SK-N-SH (cell line): Measurements from ENCODE around the gene EML5. TPM values are rescaled to one million over a fixed set of nuclear protein-coding genes. Genes with fewer than 3 reads are reported as not detected.

Experiments used
- CTCF ChIA-PET: fragments of 300-600, 350-600 bp; formaldehyde crosslinking; extraction: SDS; loops from one replicate; lab custom pipeline; 2021; lab: Yijun Ruan, JAX
- POLR2A ChIA-PET: fragments of 350-600 bp; sonication (Branson Sonifier 250); formaldehyde crosslinking; extraction: SDS; loops from one replicate; lab custom pipeline; 2020; ENCODE audit warnings: antibody characterized with exemption, inconsistent platforms; lab: Yijun Ruan, JAX
- DNase-seq: peaks from one replicate; pipeline ENCODE4 v3.0.0; 2012
- H2AFZ ChIP-seq: fragments of 200-600 bp; sonication (generic); 2 replicates; pipeline ENCODE4 v1.8.1; 2016; ENCODE audit warnings: antibody characterized with exemption, mild to moderate bottlenecking, low read depth
- H3F3A ChIP-seq: fragments of 200-600 bp; sonication (generic); replicated peaks from 2 replicates; pipeline ENCODE3; 2016; ENCODE audit warnings: antibody characterized with exemption, mild to moderate bottlenecking; ENCODE audit not compliant: insufficient read depth
- H3K27ac ChIP-seq, 2 experiments: fragments of 200-500 bp in 1 of 2; fragments of 200-600 bp in 1 of 2; sonication (Bioruptor generic) in 1 of 2; sonication (generic), shearing (Covaris generic) in 1 of 2; 2 replicates each; pipeline versions ENCODE4 v1.5.1 to v1.6.1; 2014 to 2016; ENCODE audit warnings: low read depth in 2 of 2, inconsistent platforms in 1 of 2, low read length in 1 of 2, mild to moderate bottlenecking in 1 of 2, mixed read lengths in 1 of 2
- H3K27me3 ChIP-seq: fragments of 200-600 bp; sonication (generic), shearing (Covaris generic); 2 replicates; pipeline ENCODE4 v1.6.1; 2016; ENCODE audit warnings: mixed run types; ENCODE audit not compliant: insufficient read depth
- H3K36me3 ChIP-seq, 2 experiments: fragments of 200-500 bp in 1 of 2; fragments of 200-600 bp in 1 of 2; sonication (Bioruptor generic) in 1 of 2; sonication (generic) in 1 of 2; replicated peaks in 1 of 2; 2 replicates each; pipeline versions ENCODE3 to v1.5.1; 2014 to 2016; ENCODE audit warnings: low read length in 1 of 2, mild to moderate bottlenecking in 1 of 2; ENCODE audit not compliant: insufficient read depth in 2 of 2, control insufficient read depth in 1 of 2
- H3K4me1 ChIP-seq, 2 experiments: fragments of 200-500 bp in 1 of 2; fragments of 200-600 bp in 1 of 2; sonication (Bioruptor generic) in 1 of 2; sonication (generic), shearing (Covaris generic) in 1 of 2; 2 replicates each; pipeline versions ENCODE4 v1.5.1 to v1.6.1; 2014 to 2016; ENCODE audit warnings: low read depth in 1 of 2, low read length in 1 of 2, mixed run types in 1 of 2; ENCODE audit not compliant: insufficient read depth in 2 of 2, control insufficient read depth in 1 of 2
- H3K4me2 ChIP-seq: fragments of 200-600 bp; sonication (generic), shearing (Covaris generic); 2 replicates; pipeline ENCODE4 v1.6.1; 2017; ENCODE audit warnings: mixed run types
- H3K4me3 ChIP-seq, 2 experiments: fragments of 200-500 bp in 1 of 2; fragments of 200-600 bp in 1 of 2; sonication (Bioruptor generic) in 1 of 2; sonication (generic), shearing (Covaris generic) in 1 of 2; 2 replicates each; pipeline versions ENCODE4 v1.5.1 to v1.8.1; 2014 to 2016; ENCODE audit warnings: low read depth in 2 of 2, inconsistent platforms in 1 of 2, low read length in 1 of 2, mild to moderate bottlenecking in 1 of 2, mixed read lengths in 1 of 2, moderate library complexity in 1 of 2
- H3K79me2 ChIP-seq: fragments of 200-600 bp; sonication (generic); 2 replicates; pipeline ENCODE4 v1.8.1; 2017; ENCODE audit warnings: mild to moderate bottlenecking; ENCODE audit not compliant: insufficient read depth
- H3K9ac ChIP-seq: fragments of 200-600 bp; sonication (generic); 2 replicates; pipeline ENCODE4 v1.6.1; 2017; ENCODE audit warnings: mixed run types
- H3K9me2 ChIP-seq: fragments of 200-600 bp; sonication (generic); 2 replicates; pipeline ENCODE4 v1.6.1; 2017; ENCODE audit warnings: mixed run types
- H3K9me3 ChIP-seq: fragments of 200-600 bp; sonication (generic); 2 replicates; pipeline ENCODE4 v1.6.1; 2017; ENCODE audit warnings: mixed run types, mild to moderate bottlenecking, moderate library complexity
- H4K20me1 ChIP-seq: fragments of 200-600 bp; sonication (generic); 2 replicates; pipeline ENCODE4 v1.6.1; 2017; ENCODE audit warnings: mild to moderate bottlenecking, mixed run types; ENCODE audit not compliant: insufficient read depth
- FOSL2 ChIP-seq: IDR thresholded peaks from 2 replicates; pipeline ENCODE4 v1.4.0; 2012; ENCODE audit warnings: low read depth, mild to moderate bottlenecking, moderate library complexity, borderline replicate concordance
- FOXJ3 ChIP-seq: sonication (generic); formaldehyde crosslinking; IDR thresholded peaks from 2 replicates; pipeline ENCODE4 v1.5.1; 2020; ENCODE audit warnings: mild to moderate bottlenecking, missing genetic modification reagents
- GABPA ChIP-seq: IDR thresholded peaks from 2 replicates; pipeline ENCODE4 v1.4.0; 2012; ENCODE audit warnings: low read depth, mild to moderate bottlenecking
- POLR2AphosphoS5 ChIP-seq: IDR thresholded peaks from 2 replicates; pipeline ENCODE4 v1.6.1; 2012; ENCODE audit warnings: low read depth, low read length
- RAD21 ChIP-seq: IDR thresholded peaks from 2 replicates; pipeline ENCODE4 v1.6.1; 2012; ENCODE audit warnings: mild to moderate bottlenecking, low read length
- RXRA ChIP-seq: IDR thresholded peaks from 2 replicates; pipeline ENCODE4 v1.4.0; 2012; ENCODE audit warnings: low read depth, mild to moderate bottlenecking, borderline replicate concordance
- YY1 ChIP-seq: IDR thresholded peaks from 2 replicates; pipeline ENCODE4 v1.4.0; 2012; ENCODE audit warnings: low read depth, mild to moderate bottlenecking
- WGBS: methylation state at CpG from one replicate; pipeline ENCODE4 v1.1.6; 2017; ENCODE audit warnings: low lambda C conversion rate; 5-methylcytosine and 5-hydroxymethylcytosine counted together
- polyA plus RNA-seq, 3 experiments: library from polyadenylated mRNA; depleted of rRNA; stranded (reverse); fragments of >200 nt; gene quantifications; 2 replicates each; pipeline ENCODE4 v1.2.3, GENCODE V29; 2012
- TF ChIP-seq, protein P1 (sequence below): fragments of 200-600 bp; sonication (generic); IDR thresholded peaks from 2 replicates; pipeline ENCODE4 v1.6.1; 2017; ENCODE audit warnings: antibody characterized with exemption, mild to moderate bottlenecking, moderate library complexity
- TF ChIP-seq, protein P2 (sequence below): fragments of 150-350 bp; IDR thresholded peaks from 2 replicates; pipeline ENCODE4 v1.6.1; 2016; ENCODE audit warnings: mild to moderate bottlenecking, low read depth, low read length

Gene EML5
- polyA plus RNA-seq, 1 of the 3 experiments (the other 2 are of a cell fraction) = 0.23 TPM

DNA sequence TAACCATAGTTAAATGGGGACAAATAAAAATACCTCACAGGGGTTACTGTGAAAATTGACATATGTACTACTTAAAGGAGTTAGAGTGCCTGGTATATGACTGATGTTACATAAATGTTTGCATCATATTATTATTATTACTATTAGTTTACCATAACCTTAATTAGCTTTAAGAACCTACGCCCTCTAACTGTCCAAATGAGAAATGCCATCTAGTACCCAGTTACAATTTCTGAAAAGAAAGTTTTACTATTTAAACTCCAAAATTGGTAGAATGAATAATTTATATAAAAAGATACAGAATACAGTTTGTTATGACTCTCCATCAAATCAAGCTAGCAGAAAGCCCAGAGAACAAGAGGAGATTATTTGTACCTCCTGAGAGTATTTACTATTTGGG lies 42.3 kb downstream of the EML5 start:
- no peak for TF ChIP-seq FOSL2
- TF ChIP-seq, protein P1, sequence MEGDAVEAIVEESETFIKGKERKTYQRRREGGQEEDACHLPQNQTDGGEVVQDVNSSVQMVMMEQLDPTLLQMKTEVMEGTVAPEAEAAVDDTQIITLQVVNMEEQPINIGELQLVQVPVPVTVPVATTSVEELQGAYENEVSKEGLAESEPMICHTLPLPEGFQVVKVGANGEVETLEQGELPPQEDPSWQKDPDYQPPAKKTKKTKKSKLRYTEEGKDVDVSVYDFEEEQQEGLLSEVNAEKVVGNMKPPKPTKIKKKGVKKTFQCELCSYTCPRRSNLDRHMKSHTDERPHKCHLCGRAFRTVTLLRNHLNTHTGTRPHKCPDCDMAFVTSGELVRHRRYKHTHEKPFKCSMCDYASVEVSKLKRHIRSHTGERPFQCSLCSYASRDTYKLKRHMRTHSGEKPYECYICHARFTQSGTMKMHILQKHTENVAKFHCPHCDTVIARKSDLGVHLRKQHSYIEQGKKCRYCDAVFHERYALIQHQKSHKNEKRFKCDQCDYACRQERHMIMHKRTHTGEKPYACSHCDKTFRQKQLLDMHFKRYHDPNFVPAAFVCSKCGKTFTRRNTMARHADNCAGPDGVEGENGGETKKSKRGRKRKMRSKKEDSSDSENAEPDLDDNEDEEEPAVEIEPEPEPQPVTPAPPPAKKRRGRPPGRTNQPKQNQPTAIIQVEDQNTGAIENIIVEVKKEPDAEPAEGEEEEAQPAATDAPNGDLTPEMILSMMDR = 0 out of 2 replicates have a peak, but pooled peaks have one; percentile 16

DNA sequence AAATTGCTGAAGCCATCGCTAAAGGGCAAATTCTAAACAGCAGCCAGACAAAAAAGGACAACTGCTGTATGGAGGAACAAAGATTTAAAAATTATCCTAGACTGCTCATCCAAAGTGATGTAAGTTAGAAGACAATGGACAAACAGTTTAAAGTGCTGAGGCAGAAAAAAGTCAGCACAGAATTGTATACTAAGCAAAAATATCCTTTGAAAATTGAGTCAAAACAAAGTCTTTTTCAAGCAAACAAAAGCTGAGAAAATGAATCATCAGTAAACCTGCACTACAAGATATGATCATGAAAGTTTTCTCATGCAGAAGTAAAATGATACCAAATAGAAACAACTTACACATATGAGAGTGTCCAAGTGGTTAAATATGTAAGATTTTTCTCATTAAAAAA lies 43.6 kb downstream of the EML5 start:
- Histone ChIP-seq H3K9me2 (no peaks in the 10 kb centered on the region), H3K4me3 (no peak overlapping the region), H3K79me2 (no peaks in the 10 kb centered on the region), H3K27ac (peak overlapping the region in 1 of 2 experiments; percentile 65; a peak in 2 of 4 replicates), H2AFZ (no peak overlapping the region), H3K9ac (no peak overlapping the region), H3K9me3 (no peaks in the 10 kb centered on the region), H3K36me3 (peaks cover 0 to 4% of the 10 kb centered on the region in 2 experiments), H3F3A (peaks cover 3% of the 10 kb centered on the region), H3K4me1 (peaks cover 0 to 5% of the 10 kb centered on the region in 2 experiments; a peak in 2 of 4 replicates), H3K27me3 (no peaks in the 10 kb centered on the region; the same call in 1 of the 2 replicates), H4K20me1 (no peaks in the 10 kb centered on the region), H3K4me2 (no peak overlapping the region)
- ChIA-PET POLR2A (no interaction called here), CTCF (no interaction called here)
- 18% methylated on average over 1 of the region's 1 CpG for WGBS
- no peak for DNase-seq
- no peak for TF ChIP-seq RAD21
- TF ChIP-seq FOXJ3 (CRISPR knock-in tag) = no peak
- TF ChIP-seq, protein P2, sequence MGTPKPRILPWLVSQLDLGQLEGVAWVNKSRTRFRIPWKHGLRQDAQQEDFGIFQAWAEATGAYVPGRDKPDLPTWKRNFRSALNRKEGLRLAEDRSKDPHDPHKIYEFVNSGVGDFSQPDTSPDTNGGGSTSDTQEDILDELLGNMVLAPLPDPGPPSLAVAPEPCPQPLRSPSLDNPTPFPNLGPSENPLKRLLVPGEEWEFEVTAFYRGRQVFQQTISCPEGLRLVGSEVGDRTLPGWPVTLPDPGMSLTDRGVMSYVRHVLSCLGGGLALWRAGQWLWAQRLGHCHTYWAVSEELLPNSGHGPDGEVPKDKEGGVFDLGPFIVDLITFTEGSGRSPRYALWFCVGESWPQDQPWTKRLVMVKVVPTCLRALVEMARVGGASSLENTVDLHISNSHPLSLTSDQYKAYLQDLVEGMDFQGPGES = no peak
- TF ChIP-seq RXRA = no peak
- no peak for TF ChIP-seq YY1
- no peak for TF ChIP-seq POLR2AphosphoS5
- no peak for TF ChIP-seq GABPA

More for the DNA sequence above, 42.3 kb downstream of the EML5 start:
- peaks cover 3% of the 10 kb centered on the region for H3F3A ChIP-seq
- DNase-seq = no peak
- peaks cover 0 to 4% of the 10 kb centered on the region in 2 experiments for H3K36me3 ChIP-seq
- no peaks in the 10 kb centered on the region for H4K20me1 ChIP-seq
- H3K27ac ChIP-seq = no peak overlapping the region; a peak in 2 of 4 replicates
- H3K4me1 ChIP-seq = peaks cover 0 to 5% of the 10 kb centered on the region in 2 experiments; a peak in 2 of 4 replicates
- CTCF ChIA-PET = interaction anchor here (0.9 to 1.3 kb wide), 2 partner anchors 8 to 13 kb away, joined by 3 to 5 read pairs; no protein-coding TSS in a partner anchor
- H3K4me3 ChIP-seq = no peak overlapping the region
- H3K27me3 ChIP-seq = no peaks in the 10 kb centered on the region; the same call in 1 of the 2 replicates
- 61% methylated on average over 1 of the region's 1 CpG for WGBS
- H3K79me2 ChIP-seq = no peaks in the 10 kb centered on the region
- no peak overlapping the region for H3K9ac ChIP-seq
- H2AFZ ChIP-seq = no peak overlapping the region
- no peaks in the 10 kb centered on the region for H3K9me2 ChIP-seq
- H3K4me2 ChIP-seq = no peak overlapping the region
- POLR2A ChIA-PET = interaction anchor here (1.1 kb wide), 1 partner anchor 74 kb away, joined by 3 read pairs; the partner anchor contains the start of gene TTC8
- no peaks in the 10 kb centered on the region for H3K9me3 ChIP-seq
